Pancreas (tissue), 10 donors: ENCODE data around the gene TMPO. TPM values are rescaled to one million over a fixed set of nuclear protein-coding genes. Genes with fewer than 3 reads are reported as not detected.

Experiments
- ATAC-seq, 4 donors: fragments of 200-7000 bp; cut with Tn5 transposase; one replicate each; pipeline versions ENCODE4 v1.8.0 to v1.9.1; 2020; ENCODE audit warnings: mild to moderate bottlenecking in 4 of 4, moderate library complexity in 4 of 4
- DNase-seq, 6 donors: peaks; one replicate each; pipeline ENCODE4 v3.0.0-alpha.2; 2020
- FAIRE-seq: peaks from 2 replicates; lab custom pipeline; 2012; peaks lifted over from hg19 to GRCh38; lab: Jason Lieb, UNC
- H3K27ac ChIP-seq, 4 donors: fragments of 200-600 bp; sonication (generic); 1 replicate in 3 of 4; 2 replicates in 1 of 4; pipeline versions ENCODE4 v1.5.0 to v1.8.0; 2020
- H3K27me3 ChIP-seq, 4 donors: fragments of 200-600 bp; one replicate each; pipeline ENCODE4 v1.8.0; 2021
- H3K36me3 ChIP-seq, 3 donors: fragments of 200-600 bp; sonication (generic) in 1 of 3; one replicate each; pipeline versions ENCODE4 v1.5.0 to v1.8.0; 2020 to 2021
- H3K4me1 ChIP-seq, 3 donors: fragments of 200-600 bp; one replicate each; pipeline ENCODE4 v1.8.0; 2021
- H3K4me3 ChIP-seq, 4 donors: fragments of 200-600 bp; sonication (generic) in 2 of 4; one replicate each; pipeline versions ENCODE4 v1.5.0 to v1.8.0; 2020 to 2021
- H3K9me3 ChIP-seq, 4 donors: fragments of 200-600 bp; one replicate each; pipeline ENCODE4 v1.8.0; 2021
- CTCF ChIP-seq, 4 donors: fragments of 200-600 bp; sonication (generic) in 3 of 4; IDR thresholded peaks; one replicate each; pipeline versions ENCODE4 v1.5.0 to v1.8.0; 2021; ENCODE audit warnings: antibody characterized with exemption in 4 of 4
- whole genome bisulfite sequencing, 2 donors: extraction: QIAGEN DNeasy Blood & Tissue Kit; methylation state at CpG; one replicate each; pipeline ENCODE4 v1.1.7; 2013; 5-methylcytosine and 5-hydroxymethylcytosine counted together
- intact Hi-C, 3 donors: fragments of 100-400 bp; cut with DNase I; formaldehyde crosslinking; loops; one replicate each; pipeline versions ENCODE4 v1.11.1 to v1.14.2; 2022
- polyA plus RNA-seq, 2 donors: library from polyadenylated mRNA; stranded (reverse); fragments of 200-250 nt; gene quantifications; one replicate each; pipeline ENCODE4 v1.2.3, GENCODE V29; 2013
- total RNA-seq, 6 donors: library from RNA; stranded (reverse); fragmentation: NEBNext Ultra II Directional in 4 of 6; extraction: Animal tissue kit (Norgen Biotek cat#: 25700) in 4 of 6; gene quantifications; one replicate each; pipeline versions ENCODE4 v1.2.1 to v1.2.4, GENCODE V29; 2021 to 2023
- donor health status: healthy with polysubstance abuse.
- donor health status: DM: no; HTN: no; CAD: no; lungs with moderate emphysema.
- donor health status: DM: no; HTN: no; CAD: no.
- donor health status: control.
- donor health status: control.
- donor health status: Bipolar disorder and iron deficiency.
- donor health status: DM: yes; HTN: yes; CAD: no.
- donor health status: DM: no; HTN: no; CAD: no.
- donor health status: DM: no; HTN: no; CAD: no.
- donor health status: DM: yes; HTN: yes; CAD: no.

TMPO gene
- total and polyA plus RNA-seq, 8 donors, result 13.7 to 49.2 (median 31.5) TPM

- no peak for TF ChIP-seq CTCF (IDR thresholded peaks at IDR 0.05)
- no peaks in the 10 kb centered on the region for H3K36me3 ChIP-seq
- no peak for DNase-seq
- no peaks in the 10 kb centered on the region for H3K27me3 ChIP-seq
- ATAC-seq, result no peak
- 72 to 84% methylated on average over 1 of the region's 1 CpG for WGBS, 2 donors
- H3K27ac ChIP-seq, result no peak overlapping the region
- intact Hi-C loops, result no loop called here
- no peak for FAIRE-seq
- H3K4me1 ChIP-seq, result no peaks in the 10 kb centered on the region
- no peak overlapping the region for H3K4me3 ChIP-seq
- no peaks in the 10 kb centered on the region for H3K9me3 ChIP-seq
Measured at GRCh38 chr12:98581101-98581500, 65.7 kb downstream of the TMPO start.

- FAIRE-seq, result no peak
- no peak overlapping the region for H3K27ac ChIP-seq
- intact Hi-C loops, result no loop called here
Measured at GRCh38 chr12:98582093-98582492, 66.7 kb downstream of the TMPO start.

GRCh38 chr12:98587084-98587483, 71.7 kb downstream of the TMPO start:
- H3K27me3 ChIP-seq, result no peaks in the 10 kb centered on the region
- no peak overlapping the region for H3K4me3 ChIP-seq
- DNase-seq, result no peak
- no peak overlapping the region for H3K27ac ChIP-seq
- no peak for FAIRE-seq
- no peaks in the 10 kb centered on the region for H3K9me3 ChIP-seq
- no peak for ATAC-seq
- no peak for TF ChIP-seq CTCF (IDR thresholded peaks at IDR 0.05)
- intact Hi-C loops, result no loop called here
- no peaks in the 10 kb centered on the region for H3K4me1 ChIP-seq
- 68 to 75% methylated on average over 5 of the region's 5 CpGs for WGBS, 2 donors
- no peaks in the 10 kb centered on the region for H3K36me3 ChIP-seq

More at GRCh38 chr12:98582093-98582492, 66.7 kb downstream of the TMPO start:
- no peaks in the 10 kb centered on the region for H3K36me3 ChIP-seq
- no peak for DNase-seq
- H3K9me3 ChIP-seq, result no peaks in the 10 kb centered on the region
- WGBS, 2 donors, result 30 to 36% methylated on average over 6 of the region's 6 CpGs
- ATAC-seq, result no peak
- TF ChIP-seq CTCF (IDR thresholded peaks at IDR 0.05), result no peak
- H3K4me3 ChIP-seq, result no peak overlapping the region
- no peaks in the 10 kb centered on the region for H3K4me1 ChIP-seq
- H3K27me3 ChIP-seq, result no peaks in the 10 kb centered on the region

- 78 to 89% methylated on average over 4 of the region's 4 CpGs for WGBS, 2 donors
- Histone ChIP-seq H3K4me1 (peaks cover 0 to 16% (median 8%) of the 10 kb centered on the region in 3 donors), H3K27me3 (no peaks in the 10 kb centered on the region), H3K27ac (no peak overlapping the region), H3K9me3 (no peaks in the 10 kb centered on the region), H3K36me3 (no peaks in the 10 kb centered on the region), H3K4me3 (no peak overlapping the region)
- ATAC-seq (no peak), DNase-seq (no peak), FAIRE-seq (no peak)
- intact Hi-C loops, result no loop called here
- TF ChIP-seq CTCF (IDR thresholded peaks at IDR 0.05), result no peak
Measured at GRCh38 chr12:98591209-98591608, 75.8 kb downstream of the TMPO start.

GRCh38 chr12:98592825-98593322, 77.5 kb downstream of the TMPO start:
- 13 to 14% methylated on average over 9 of the region's 9 CpGs for WGBS, 2 donors

More at GRCh38 chr12:98592825-98593322, 77.5 kb downstream of the TMPO start:
- intact Hi-C loops, result no loop called here
- no peak for FAIRE-seq
- Histone ChIP-seq H3K9me3 (no peaks in the 10 kb centered on the region), H3K4me3 (peak overlapping the region; percentile 13 to 94 (median 78)), H3K27me3 (no peaks in the 10 kb centered on the region), H3K27ac (peak overlapping the region; percentile 92 to 96 (median 94)), H3K36me3 (peaks cover 0 to 12% (median 6%) of the 10 kb centered on the region in 3 donors), H3K4me1 (peaks cover 5 to 24% (median 16%) of the 10 kb centered on the region in 3 donors)
- ATAC-seq, result peak in 2 of 4 donors; percentile 3 to 4
- TF ChIP-seq CTCF (IDR thresholded peaks at IDR 0.05), result no peak
- no peak for DNase-seq
